Measurements from ENCODE around the gene ATP11B.

The ATP11B gene

DNA sequence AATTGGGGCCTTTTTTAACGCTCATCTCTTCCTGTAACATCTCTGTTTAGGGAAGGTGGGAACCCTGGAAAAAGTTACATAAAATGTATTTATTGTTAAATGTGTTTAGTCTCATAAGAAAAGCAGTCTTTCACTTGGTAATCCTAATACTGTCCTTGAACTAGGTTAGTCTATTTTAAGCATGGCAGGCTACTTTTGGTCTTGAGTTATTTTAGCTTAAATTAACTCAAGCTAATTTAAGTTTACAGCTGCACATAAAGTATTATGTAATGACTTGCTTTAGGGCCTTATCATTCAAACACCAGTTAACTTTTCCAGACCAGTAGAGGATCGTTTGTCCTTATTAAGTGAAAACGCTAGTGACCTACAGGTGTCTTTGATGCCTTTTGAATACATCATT is 123.8 kb downstream of the ATP11B start:
- POLR2A ChIA-PET (ENCODE audit: low non-redundant PET), result no interaction called here
- no peak overlapping the region for H3K27ac ChIP-seq
- CTCF ChIA-PET, result interaction anchor here (0.6 to 0.7 kb wide), 2 partner anchors 62 to 121 kb away, joined by 3 read pairs; no protein-coding TSS in a partner anchor
- no peak for DNase-seq (ENCODE audit: low spot score)
- TF ChIP-seq, protein P1, sequence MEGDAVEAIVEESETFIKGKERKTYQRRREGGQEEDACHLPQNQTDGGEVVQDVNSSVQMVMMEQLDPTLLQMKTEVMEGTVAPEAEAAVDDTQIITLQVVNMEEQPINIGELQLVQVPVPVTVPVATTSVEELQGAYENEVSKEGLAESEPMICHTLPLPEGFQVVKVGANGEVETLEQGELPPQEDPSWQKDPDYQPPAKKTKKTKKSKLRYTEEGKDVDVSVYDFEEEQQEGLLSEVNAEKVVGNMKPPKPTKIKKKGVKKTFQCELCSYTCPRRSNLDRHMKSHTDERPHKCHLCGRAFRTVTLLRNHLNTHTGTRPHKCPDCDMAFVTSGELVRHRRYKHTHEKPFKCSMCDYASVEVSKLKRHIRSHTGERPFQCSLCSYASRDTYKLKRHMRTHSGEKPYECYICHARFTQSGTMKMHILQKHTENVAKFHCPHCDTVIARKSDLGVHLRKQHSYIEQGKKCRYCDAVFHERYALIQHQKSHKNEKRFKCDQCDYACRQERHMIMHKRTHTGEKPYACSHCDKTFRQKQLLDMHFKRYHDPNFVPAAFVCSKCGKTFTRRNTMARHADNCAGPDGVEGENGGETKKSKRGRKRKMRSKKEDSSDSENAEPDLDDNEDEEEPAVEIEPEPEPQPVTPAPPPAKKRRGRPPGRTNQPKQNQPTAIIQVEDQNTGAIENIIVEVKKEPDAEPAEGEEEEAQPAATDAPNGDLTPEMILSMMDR (conservative IDR thresholded peaks at IDR 0.05; ENCODE audit: low read depth), result no peak

DNA sequence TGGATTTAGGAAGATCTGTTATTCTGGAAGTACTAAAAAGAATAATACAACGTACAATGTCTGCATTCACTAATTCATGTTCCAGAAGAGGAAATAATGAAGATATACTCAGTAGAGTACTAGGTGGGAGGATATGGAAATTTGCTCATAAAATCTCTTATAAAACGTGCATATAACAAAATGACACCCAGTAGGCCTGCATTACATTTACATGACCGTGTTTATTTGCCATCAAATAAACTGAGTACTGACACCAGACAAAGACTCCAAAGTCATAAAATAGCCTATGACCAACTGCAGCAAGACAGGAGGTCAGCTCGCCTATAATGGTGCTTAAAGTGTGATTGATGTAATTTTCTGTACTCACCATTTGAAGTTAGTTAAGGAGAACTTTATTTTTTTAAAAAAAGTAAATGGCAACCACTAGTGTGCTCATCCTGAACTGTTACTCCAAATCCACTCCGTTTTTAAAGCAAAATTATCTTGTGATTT is 126.6 kb downstream of the ATP11B start:
- ChIA-PET POLR2A (ENCODE audit: low non-redundant PET) (no interaction called here), CTCF (interaction anchor here (1.1 kb wide), 1 partner anchor 153 kb away, joined by 3 read pairs; no protein-coding TSS in a partner anchor)
- H3K27ac ChIP-seq, result no peak overlapping the region
- TF ChIP-seq, protein P1 (conservative IDR thresholded peaks at IDR 0.05; ENCODE audit: low read depth), result no peak
- DNase-seq (ENCODE audit: low spot score), result no peak

DNA sequence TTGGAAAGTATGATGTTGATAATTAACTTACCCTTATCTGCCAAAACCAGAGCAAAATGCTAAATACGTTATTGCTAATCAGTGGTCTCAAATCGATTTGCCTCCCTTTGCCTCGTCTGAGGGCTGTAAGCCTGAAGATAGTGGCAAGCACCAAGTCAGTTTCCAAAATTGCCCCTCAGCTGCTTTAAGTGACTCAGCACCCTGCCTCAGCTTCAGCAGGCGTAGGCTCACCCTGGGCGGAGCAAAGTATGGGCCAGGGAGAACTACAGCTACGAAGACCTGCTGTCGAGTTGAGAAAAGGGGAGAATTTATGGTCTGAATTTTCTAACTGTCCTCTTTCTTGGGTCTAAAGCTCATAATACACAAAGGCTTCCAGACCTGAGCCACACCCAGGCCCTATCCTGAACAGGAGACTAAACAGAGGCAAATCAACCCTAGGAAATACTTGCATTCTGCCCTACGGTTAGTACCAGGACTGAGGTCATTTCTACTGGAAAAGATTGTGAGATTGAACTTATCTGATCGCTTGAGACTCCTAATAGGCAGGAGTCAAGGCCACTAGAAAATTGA is 127.3 kb downstream of the ATP11B start:
- ChIA-PET POLR2A (ENCODE audit: low non-redundant PET) (no interaction called here), CTCF (interaction anchor here (0.6 to 1.1 kb wide), 3 partner anchors 9 to 152 kb away, joined by 3 read pairs; no protein-coding TSS in a partner anchor)
- TF ChIP-seq, protein P1 (conservative IDR thresholded peaks at IDR 0.05; ENCODE audit: low read depth), result no peak
- H3K27ac ChIP-seq, result peak overlapping the region; percentile 42; the same call in 1 of the 2 replicates
- DNase-seq (ENCODE audit: low spot score), result no peak

DNA sequence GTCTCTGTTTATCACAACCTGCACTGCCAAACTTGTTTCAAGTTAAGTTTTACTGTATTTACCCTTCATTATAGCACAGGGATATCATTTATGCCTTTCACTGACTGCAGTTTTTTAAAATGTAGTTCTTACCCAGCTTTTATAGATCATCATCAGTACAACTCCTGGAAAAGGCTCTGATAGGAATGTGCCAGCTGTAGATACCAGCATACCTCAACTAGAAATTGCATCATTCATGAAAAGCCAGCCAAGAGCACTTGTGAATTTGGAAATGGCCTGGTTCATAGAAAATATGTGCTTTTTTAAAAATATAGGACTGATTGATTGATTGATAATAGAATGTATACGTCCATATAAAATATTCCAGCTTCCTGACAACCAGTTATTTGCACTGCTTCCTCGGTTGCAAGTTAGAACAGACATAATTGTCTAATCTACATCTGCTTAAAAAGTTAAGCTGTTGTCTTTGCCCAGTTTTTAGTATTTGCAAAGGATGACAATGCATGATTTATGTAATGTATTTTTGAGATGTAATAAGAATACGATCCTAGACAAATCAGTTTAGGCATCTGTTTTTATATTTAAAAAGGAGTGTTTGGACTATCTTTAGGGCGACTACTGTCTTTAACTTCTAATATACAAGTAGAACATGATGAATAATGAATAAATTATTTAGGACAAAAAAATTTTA is 128.5 kb downstream of the ATP11B start:
- CTCF ChIA-PET, result interaction anchor here (0.6 kb wide), 1 partner anchor 25 kb away, joined by 3 read pairs; no protein-coding TSS in a partner anchor
- H3K27ac ChIP-seq, result no peak overlapping the region
- no peak for DNase-seq (ENCODE audit: low spot score)
- TF ChIP-seq, protein P1 (conservative IDR thresholded peaks at IDR 0.05; ENCODE audit: low read depth), result no peak
- POLR2A ChIA-PET (ENCODE audit: low non-redundant PET), result no interaction called here

DNA sequence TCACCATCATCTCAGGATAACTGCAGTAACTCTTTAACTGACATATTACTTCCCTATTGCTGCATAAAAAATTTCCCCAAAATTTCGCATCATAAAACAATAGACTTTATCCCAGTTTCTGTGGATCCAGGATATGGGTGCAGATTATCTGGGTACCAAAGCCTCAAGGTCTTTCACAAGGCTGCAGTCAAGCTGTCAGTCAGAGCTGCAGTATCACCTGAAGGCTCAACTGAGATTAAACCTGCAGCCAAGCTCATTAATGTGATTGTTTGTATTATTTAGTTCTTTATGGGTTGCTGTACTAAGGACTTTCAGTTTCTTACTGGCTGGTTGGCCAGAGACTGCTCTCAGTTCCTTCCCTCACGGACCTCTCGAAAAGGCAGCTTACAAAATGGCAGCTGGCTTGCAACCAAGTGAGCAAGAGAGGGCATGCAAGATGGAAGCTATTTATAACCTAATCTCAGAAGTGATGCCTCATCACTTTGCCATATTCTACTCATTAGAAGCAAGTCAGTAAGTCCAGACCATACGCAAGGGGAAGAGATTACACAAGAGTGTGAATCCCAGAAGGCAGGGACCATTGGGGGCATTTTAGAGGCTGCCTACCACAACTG is 132.1 kb downstream of the ATP11B start:
- peak; percentile 28 for DNase-seq (ENCODE audit: low spot score)
- ChIA-PET POLR2A (ENCODE audit: low non-redundant PET) (no interaction called here), CTCF (interaction anchor here (0.6 kb wide), 1 partner anchor 100 kb away, joined by 5 read pairs; no protein-coding TSS in a partner anchor)
- H3K27ac ChIP-seq, result no peak overlapping the region
- TF ChIP-seq, protein P1 (conservative IDR thresholded peaks at IDR 0.05; ENCODE audit: low read depth), result no peak

DNA sequence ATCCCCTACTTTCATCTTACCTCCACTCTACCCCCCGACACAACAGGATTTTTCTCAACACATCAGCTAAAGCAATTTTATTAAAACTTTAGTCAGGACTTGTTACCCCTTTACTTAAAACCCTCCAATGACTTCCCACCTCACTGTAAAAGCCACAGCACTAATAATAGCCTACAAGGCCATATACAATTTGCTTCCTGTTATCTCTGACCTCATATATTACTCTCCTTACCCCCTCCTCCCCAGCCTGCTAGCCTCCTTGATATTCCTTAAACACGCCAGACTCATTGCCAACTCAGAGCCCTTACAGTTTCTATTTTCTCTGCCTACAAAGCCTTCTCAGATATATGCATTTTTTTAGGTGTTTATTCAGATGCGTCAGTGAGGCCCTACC is 132.6 kb downstream of the ATP11B start:
- ChIA-PET CTCF (no interaction called here), POLR2A (ENCODE audit: low non-redundant PET) (no interaction called here)
- no peak for DNase-seq (ENCODE audit: low spot score)
- TF ChIP-seq, protein P1 (conservative IDR thresholded peaks at IDR 0.05; ENCODE audit: low read depth), result no peak
- H3K27ac ChIP-seq, result no peak overlapping the region
